Smooth muscle cell (in vitro differentiated cells): Measurements from ENCODE around the gene SLC22A1. TPM values are rescaled to one million over a fixed set of nuclear protein-coding genes. Genes with fewer than 3 reads are reported as not detected.
"Not testable (repeated sequence)": the region's sequence is repeated elsewhere in the genome, so short reads cannot be mapped to it uniquely, and the experiment has no call there.

Experiments used
- DNase-seq: peaks from one replicate; lab custom pipeline; 2025; ENCODE audit not compliant: unreplicated experiment; lab: John Stamatoyannopoulos, UW
- H2AFZ ChIP-seq: fragments of 200-600 bp; sonication (generic); 2 replicates; pipeline ENCODE4 v1.6.0; 2016; ENCODE audit warnings: antibody characterized with exemption, low read depth, mild to moderate bottlenecking
- H3F3A ChIP-seq: fragments of 200-600 bp; sonication (generic); 2 replicates; pipeline ENCODE4 v1.6.0; 2017; ENCODE audit warnings: antibody characterized with exemption, low read depth
- H3K27ac ChIP-seq: fragments of 200-600 bp; sonication (generic); 2 replicates; pipeline ENCODE4 v1.5.1; 2016; ENCODE audit warnings: low read depth, mild to moderate bottlenecking
- H3K27me3 ChIP-seq: fragments of 200-600 bp; sonication (generic); 2 replicates; pipeline ENCODE4 v1.6.1; 2016; ENCODE audit warnings: low read depth, mild to moderate bottlenecking
- H3K36me3 ChIP-seq: fragments of 200-600 bp; sonication (generic); 2 replicates; pipeline ENCODE4 v1.5.1; 2016; ENCODE audit warnings: low read depth
- H3K4me1 ChIP-seq: fragments of 200-600 bp; sonication (generic); 2 replicates; pipeline ENCODE4 v1.5.1; 2016; ENCODE audit warnings: low read depth
- H3K4me2 ChIP-seq: fragments of 200-600 bp; sonication (generic); 2 replicates; pipeline ENCODE4 v1.6.0; 2016; ENCODE audit warnings: mild to moderate bottlenecking
- H3K4me3 ChIP-seq: fragments of 200-600 bp; sonication (generic); 2 replicates; pipeline ENCODE4 v1.5.1; 2016; ENCODE audit warnings: mild to moderate bottlenecking
- H3K79me2 ChIP-seq: fragments of 200-600 bp; sonication (generic); 2 replicates; pipeline ENCODE4 v1.6.0; 2016; ENCODE audit warnings: low read depth, mild to moderate bottlenecking
- H3K9ac ChIP-seq: fragments of 200-600 bp; sonication (generic); 2 replicates; pipeline ENCODE4 v1.6.0; 2016; ENCODE audit warnings: low read depth
- H3K9me3 ChIP-seq: fragments of 200-600 bp; sonication (generic); replicated peaks from 2 replicates; pipeline ENCODE4 v1.5.1; 2016; ENCODE audit warnings: low read depth
- H4K20me1 ChIP-seq: fragments of 200-600 bp; sonication (generic); 2 replicates; pipeline ENCODE4 v1.6.0; 2016; ENCODE audit warnings: low read depth
- CTCF ChIP-seq: fragments of 200-600 bp; sonication (generic); IDR thresholded peaks from 2 replicates; pipeline ENCODE4 v1.5.1; 2017; ENCODE audit warnings: borderline replicate concordance, mild to moderate bottlenecking, antibody characterized with exemption; ENCODE audit not compliant: insufficient read depth, poor library complexity, severe bottlenecking
- WGBS: methylation state at CpG from one replicate; pipeline ENCODE4 v1.1.7; 2016; ENCODE audit warnings: low lambda C conversion rate; 5-methylcytosine and 5-hydroxymethylcytosine counted together
- polyA plus RNA-seq: library from polyadenylated mRNA; unstranded; fragments of >200 nt; fragmentation: Nextera tagmentation; extraction: Ambion mirVana; gene quantifications from 2 replicates; pipeline ENCODE4 v1.2.1, GENCODE V29; 2016
- total RNA-seq: library from RNA; depleted of rRNA; stranded (reverse); fragments of >200 nt; gene quantifications from 2 replicates; pipeline ENCODE4 v1.2.3, GENCODE V29; 2014

The SLC22A1 gene
- total and polyA plus RNA-seq, 2 experiments from 2014 or later: 0.04 to 1.6 TPM

DNA sequence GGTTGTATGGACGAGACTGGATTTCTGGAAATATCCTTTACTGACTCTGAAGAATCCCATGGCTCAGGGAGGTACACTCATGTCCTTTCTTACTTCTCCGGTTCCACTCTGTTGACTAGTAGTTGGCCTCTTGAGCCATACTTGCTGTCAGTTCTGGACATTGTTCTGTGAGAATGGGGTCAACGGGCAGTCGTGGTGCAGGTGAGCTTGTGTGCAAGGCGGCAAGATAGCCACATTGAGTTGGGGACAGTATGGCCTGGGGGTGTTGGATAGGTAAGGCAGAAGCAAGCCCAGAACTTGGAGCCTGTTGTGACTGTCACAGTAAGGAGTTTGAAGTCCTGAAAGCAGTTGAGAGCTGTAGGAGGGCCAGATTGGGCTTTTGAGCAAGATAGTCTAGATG lies 13.5 kb upstream of the SLC22A1 start:
- H3K27me3 ChIP-seq: no peaks in the 10 kb centered on the region
- H3K79me2 ChIP-seq: no peaks in the 10 kb centered on the region
- no peak overlapping the region for H3K27ac ChIP-seq
- no peaks in the 10 kb centered on the region for H3F3A ChIP-seq
- no peak overlapping the region for H3K9ac ChIP-seq
- DNase-seq: no peak
- H3K4me3 ChIP-seq: no peak overlapping the region
- H3K4me1 ChIP-seq: no peaks in the 10 kb centered on the region
- H4K20me1 ChIP-seq: no peaks in the 10 kb centered on the region
- 95% methylated on average over 5 of the region's 5 CpGs for WGBS
- TF ChIP-seq CTCF: no peak
- H2AFZ ChIP-seq: no peak overlapping the region
- H3K36me3 ChIP-seq: peaks cover 7% of the 10 kb centered on the region
- no peaks in the 10 kb centered on the region for H3K9me3 ChIP-seq
- H3K4me2 ChIP-seq: no peak overlapping the region

DNA sequence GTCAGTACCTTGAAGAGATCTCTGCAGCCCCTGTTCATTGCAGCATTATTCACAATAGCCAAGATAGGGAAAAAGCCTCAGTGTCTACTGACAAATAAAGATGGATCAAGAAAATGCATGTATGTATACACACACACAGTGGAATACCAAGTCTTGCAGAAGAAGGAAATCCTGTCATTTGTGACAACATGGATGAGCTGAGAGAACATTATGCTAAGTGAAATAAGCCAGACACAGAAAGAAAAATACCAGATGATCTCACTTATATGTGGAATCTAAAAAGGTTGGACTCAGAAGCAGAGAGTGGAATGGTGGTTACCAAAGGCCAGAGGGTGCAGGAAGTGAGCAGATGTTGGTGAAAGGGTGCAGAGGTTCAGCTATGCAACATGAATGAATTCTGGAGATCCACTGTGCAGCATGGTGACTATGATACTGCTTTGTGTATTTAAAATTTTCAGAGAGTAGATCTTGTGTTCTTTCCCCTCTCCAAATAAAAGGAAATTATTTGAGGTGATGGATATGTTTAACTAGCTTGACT lies 11.0 kb upstream of the SLC22A1 start:
- Histone ChIP-seq H3K4me3 (no peak overlapping the region), H3K9ac (no peak overlapping the region), H3K9me3 (no peaks in the 10 kb centered on the region), H3K79me2 (no peaks in the 10 kb centered on the region), H4K20me1 (no peaks in the 10 kb centered on the region), H3F3A (no peaks in the 10 kb centered on the region), H3K27me3 (no peaks in the 10 kb centered on the region), H3K4me1 (no peaks in the 10 kb centered on the region), H3K4me2 (no peak overlapping the region), H3K27ac (no peak overlapping the region), H2AFZ (no peak overlapping the region), H3K36me3 (no peaks in the 10 kb centered on the region)
- no peak for TF ChIP-seq CTCF
- no peak for DNase-seq

DNA sequence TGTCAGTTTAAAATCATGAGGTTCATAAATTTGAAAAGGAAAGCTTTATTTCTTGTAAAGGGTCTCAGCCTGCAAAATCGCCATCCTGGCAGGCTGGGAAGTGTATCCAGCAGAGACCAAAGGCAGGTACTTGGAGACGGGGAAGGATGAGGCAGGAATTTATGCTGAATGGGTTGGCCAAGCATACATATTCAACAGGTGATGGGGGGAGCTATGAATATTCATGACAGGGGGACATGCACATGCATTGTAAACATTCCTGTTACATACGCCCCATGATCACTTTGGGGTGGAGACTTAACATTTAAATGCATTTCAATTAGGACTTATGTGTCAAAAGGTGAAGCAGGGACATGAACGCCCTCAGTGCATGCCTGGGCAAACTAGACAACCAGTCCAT lies 9.8 kb upstream of the SLC22A1 start:
- H3K27me3 ChIP-seq: no peaks in the 10 kb centered on the region
- TF ChIP-seq CTCF: no peak
- 84% methylated on average over 4 of the region's 4 CpGs for WGBS

DNA sequence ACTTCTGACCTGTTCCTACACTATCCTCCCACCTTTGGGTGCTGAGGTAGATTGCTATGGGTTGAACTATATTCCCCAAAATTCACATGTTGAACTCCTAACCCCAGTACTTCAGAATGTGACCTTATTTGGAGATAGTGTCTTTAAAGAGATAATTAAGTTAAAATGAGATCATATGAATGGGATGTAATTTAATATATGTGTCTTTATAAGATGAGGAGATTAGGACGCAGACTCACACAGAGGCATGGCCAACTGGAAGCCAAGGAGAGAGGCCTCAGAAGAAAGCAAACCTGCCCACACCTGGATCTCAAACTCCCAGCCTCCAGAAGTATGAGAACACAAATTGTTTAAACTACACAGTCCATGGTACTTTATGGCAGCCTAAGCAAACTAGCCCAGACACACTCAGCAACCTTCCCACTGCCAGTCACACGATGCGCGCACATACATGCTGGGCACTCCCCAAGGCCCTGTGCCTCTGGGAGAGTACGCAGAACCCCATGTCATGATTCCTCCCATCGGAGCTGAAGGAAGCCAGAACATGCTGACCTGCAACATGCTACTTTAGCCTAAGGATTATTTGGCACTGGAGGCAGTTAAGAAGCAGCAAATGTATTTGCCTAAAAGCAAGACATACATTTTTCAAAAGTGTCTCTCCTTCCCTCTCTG lies 8.9 kb upstream of the SLC22A1 start:
- DNase-seq: no peak
- no peaks in the 10 kb centered on the region for H3K9me3 ChIP-seq
- no peaks in the 10 kb centered on the region for H4K20me1 ChIP-seq
- no peak overlapping the region for H2AFZ ChIP-seq
- H3K4me2 ChIP-seq: no peak overlapping the region
- 92% methylated on average over 6 of the region's 6 CpGs for WGBS
- H3K36me3 ChIP-seq: no peaks in the 10 kb centered on the region
- no peak overlapping the region for H3K4me3 ChIP-seq
- no peaks in the 10 kb centered on the region for H3K4me1 ChIP-seq
- H3K27me3 ChIP-seq: no peaks in the 10 kb centered on the region
- no peaks in the 10 kb centered on the region for H3K79me2 ChIP-seq
- no peak overlapping the region for H3K9ac ChIP-seq
- H3K27ac ChIP-seq: no peak overlapping the region
- TF ChIP-seq CTCF: no peak
- H3F3A ChIP-seq: no peaks in the 10 kb centered on the region

More for the DNA sequence above, 9.8 kb upstream of the SLC22A1 start:
- Histone ChIP-seq H3K9ac (no peak overlapping the region), H4K20me1 (no peaks in the 10 kb centered on the region), H3K4me2 (no peak overlapping the region), H2AFZ (no peak overlapping the region), H3F3A (no peaks in the 10 kb centered on the region), H3K27ac (no peak overlapping the region), H3K4me1 (no peaks in the 10 kb centered on the region), H3K36me3 (no peaks in the 10 kb centered on the region), H3K9me3 (no peaks in the 10 kb centered on the region), H3K79me2 (no peaks in the 10 kb centered on the region), H3K4me3 (no peak overlapping the region)
- no peak for DNase-seq

- not testable (repeated sequence) for H3K27me3 ChIP-seq, H3F3A ChIP-seq, H3K4me2 ChIP-seq, H3K9ac ChIP-seq, H4K20me1 ChIP-seq, H3K4me3 ChIP-seq, H3K4me1 ChIP-seq, H3K79me2 ChIP-seq, H3K9me3 ChIP-seq, H3K27ac ChIP-seq, DNase-seq, H2AFZ ChIP-seq, H3K36me3 ChIP-seq
- 97% methylated on average over 20 of the region's 29 CpGs for WGBS
Measured at GRCh38 chr6:160114536-160114935, 7.1 kb upstream of the SLC22A1 start.
